HG03196 (cell line): ENCODE measurements around the gene ADGB.
"Not testable (repeated sequence)": the region's sequence is repeated elsewhere in the genome, so short reads cannot be mapped to it uniquely, and the experiment has no call there.

ENCODE experiments used
- ATAC-seq: cut with Tn5 transposase; IDR thresholded peaks from one replicate; pipeline ENCODE4 v1.9.1; 2021; ENCODE audit not compliant: unreplicated experiment

The ADGB gene

GRCh38 chr6:146753306-146753705 lies 154.5 kb downstream of the ADGB start:
- ATAC-seq, result no peak

GRCh38 chr6:146767632-146768031 lies 168.9 kb downstream of the ADGB start:
- no peak for ATAC-seq

- no peak for ATAC-seq
Observed at GRCh38 chr6:146768722-146769121, 169.9 kb downstream of the ADGB start.

GRCh38 chr6:146770275-146770964 lies 171.6 kb downstream of the ADGB start:
- ATAC-seq, result peak; percentile 14

- peak; percentile 65 for ATAC-seq
Observed at GRCh38 chr6:146770965-146771735, 172.4 kb downstream of the ADGB start.

- ATAC-seq, result no peak
Observed at GRCh38 chr6:146775220-146775619, 176.4 kb downstream of the ADGB start.

- no peak for ATAC-seq
Observed at GRCh38 chr6:146781836-146782235, 183.1 kb downstream of the ADGB start.

GRCh38 chr6:146785001-146785585 lies 186.3 kb downstream of the ADGB start:
- ATAC-seq, result peak; percentile 89

- ATAC-seq, result no peak
Observed at GRCh38 chr6:146787876-146788508, 189.2 kb downstream of the ADGB start.

GRCh38 chr6:146790561-146791091 lies 191.9 kb downstream of the ADGB start:
- ATAC-seq, result no peak

- ATAC-seq, result no peak
Observed at GRCh38 chr6:146791930-146792329, 193.2 kb downstream of the ADGB start.

- not testable (repeated sequence) for ATAC-seq
Observed at GRCh38 chr6:146793218-146793617, 194.4 kb downstream of the ADGB start.

- ATAC-seq, result no peak
Observed at GRCh38 chr6:146795479-146796133, 196.8 kb downstream of the ADGB start.

GRCh38 chr6:146803167-146803566 lies 204.4 kb downstream of the ADGB start:
- not testable (repeated sequence) for ATAC-seq

GRCh38 chr6:146803601-146804000 lies 204.8 kb downstream of the ADGB start:
- ATAC-seq, result no peak

GRCh38 chr6:146805546-146806325 lies 207.0 kb downstream of the ADGB start:
- no peak for ATAC-seq

GRCh38 chr6:146809014-146809413 lies 210.2 kb downstream of the ADGB start:
- not testable (repeated sequence) for ATAC-seq

- not testable (repeated sequence) for ATAC-seq
Observed at GRCh38 chr6:146812811-146813321, 214.1 kb downstream of the ADGB start.

- no peak for ATAC-seq
Observed at GRCh38 chr6:146813554-146813953, 214.8 kb downstream of the ADGB start.
